BE2C (cell line): Measurements from ENCODE around the gene MARK3.

ENCODE experiments used
- DNase-seq: peaks from one replicate; pipeline ENCODE4 v3.0.0-alpha.2; 2020
- H3K27me3 ChIP-seq: fragments of 250-450 bp; sonication (Bioruptor Pico); 2 replicates; pipeline ENCODE4 v1.5.1; 2020; ENCODE audit warnings: mild to moderate bottlenecking
- H3K36me3 ChIP-seq: fragments of 250-450 bp; sonication (Bioruptor Pico); 2 replicates; pipeline ENCODE4 v1.5.1; 2020; ENCODE audit warnings: mild to moderate bottlenecking
- H3K4me1 ChIP-seq: fragments of 250-450 bp; sonication (Bioruptor Pico); 2 replicates; pipeline ENCODE4 v1.5.1; 2020
- H3K4me3 ChIP-seq: 2 replicates; pipeline ENCODE4 v1.5.1; 2011; ENCODE audit warnings: low read depth, low read length
- H3K9me3 ChIP-seq: fragments of 250-450 bp; sonication (Bioruptor Pico); 2 replicates; pipeline ENCODE4 v1.5.1; 2020
- CTCF ChIP-seq: IDR thresholded peaks from 2 replicates; pipeline ENCODE4 v1.5.1; 2012; ENCODE audit warnings: mild to moderate bottlenecking, low read depth, low read length

The MARK3 gene

GRCh38 chr14:103514596-103515421 lies 129.6 kb downstream of the MARK3 start:
- TF ChIP-seq CTCF: no peak
- no peak for DNase-seq
- Histone ChIP-seq H3K4me3 (no peak overlapping the region), H3K27me3 (no peaks in the 10 kb centered on the region), H3K4me1 (peaks cover 15% of the 10 kb centered on the region), H3K36me3 (peaks cover 19% of the 10 kb centered on the region), H3K9me3 (no peaks in the 10 kb centered on the region)

GRCh38 chr14:103516426-103517173 lies 131.4 kb downstream of the MARK3 start:
- H3K4me3 ChIP-seq: no peak overlapping the region
- H3K27me3 ChIP-seq: no peaks in the 10 kb centered on the region
- H3K4me1 ChIP-seq: peaks cover 28% of the 10 kb centered on the region
- no peak for TF ChIP-seq CTCF
- no peak for DNase-seq
- no peaks in the 10 kb centered on the region for H3K9me3 ChIP-seq
- H3K36me3 ChIP-seq: peaks cover 27% of the 10 kb centered on the region

DNA sequence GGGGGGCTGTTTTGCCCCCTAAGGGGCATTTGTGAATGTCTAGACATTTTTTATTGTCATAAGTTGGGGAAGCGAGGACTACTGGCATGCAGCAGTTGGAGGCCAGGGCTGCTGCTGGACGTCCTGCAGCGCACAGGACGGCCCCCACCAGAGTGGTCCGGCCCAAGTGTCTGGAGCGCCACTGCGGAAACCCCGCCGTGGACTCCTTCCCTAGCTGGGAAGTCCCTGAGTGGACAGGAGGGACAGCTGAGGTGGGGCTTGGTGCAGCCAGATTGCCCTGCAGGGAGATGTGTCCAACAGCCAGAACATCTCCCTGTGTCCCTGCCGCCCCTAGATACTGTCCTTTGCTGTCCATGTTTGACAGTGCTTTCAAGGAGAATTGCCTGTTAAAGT lies 132.0 kb downstream of the MARK3 start:
- no peak for TF ChIP-seq CTCF
- Histone ChIP-seq H3K27me3 (peaks cover under 1% of the 10 kb centered on the region; the same call in 1 of the 2 replicates), H3K36me3 (peaks cover 26% of the 10 kb centered on the region), H3K4me1 (peaks cover 28% of the 10 kb centered on the region), H3K4me3 (no peak overlapping the region), H3K9me3 (no peaks in the 10 kb centered on the region)
- DNase-seq: no peak

GRCh38 chr14:103517721-103518421 lies 132.7 kb downstream of the MARK3 start:
- Histone ChIP-seq H3K36me3 (peaks cover 26% of the 10 kb centered on the region), H3K4me1 (peaks cover 24% of the 10 kb centered on the region), H3K4me3 (no peak overlapping the region), H3K9me3 (no peaks in the 10 kb centered on the region), H3K27me3 (peaks cover 6% of the 10 kb centered on the region)
- no peak for TF ChIP-seq CTCF
- DNase-seq: no peak

DNA sequence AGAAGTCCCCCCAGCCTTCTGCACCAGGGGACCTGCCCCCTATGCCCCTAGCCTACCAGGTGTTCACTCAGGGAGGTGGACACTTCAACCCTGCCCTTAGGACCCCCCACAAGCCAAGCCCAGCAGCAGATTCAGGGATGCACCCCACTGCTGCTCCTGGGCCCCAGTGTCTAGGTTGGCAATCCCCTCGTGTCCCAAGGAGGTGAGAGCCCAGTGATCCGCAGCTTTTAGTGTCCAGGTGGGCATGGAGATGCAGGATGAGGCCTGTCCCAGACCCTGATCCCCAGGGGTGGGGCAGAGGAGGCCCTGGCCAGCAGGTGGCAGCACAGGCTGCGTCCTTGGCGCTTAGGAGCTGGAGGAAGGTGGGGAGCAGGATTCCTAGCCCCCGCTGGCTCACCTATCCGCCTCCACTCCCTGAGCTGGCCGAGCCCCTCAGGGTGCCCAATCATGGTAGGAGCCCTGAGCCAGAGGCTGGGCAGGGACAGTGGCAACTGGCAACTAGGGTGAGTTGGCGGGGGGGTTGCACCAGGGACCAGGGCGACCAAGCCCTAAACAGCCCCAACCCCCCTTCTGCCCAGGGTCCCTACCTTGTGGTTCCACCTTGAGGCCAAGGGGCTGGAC lies 133.3 kb downstream of the MARK3 start:
- Histone ChIP-seq H3K36me3 (peaks cover 26% of the 10 kb centered on the region), H3K4me1 (peaks cover 28% of the 10 kb centered on the region), H3K4me3 (no peak overlapping the region), H3K9me3 (no peaks in the 10 kb centered on the region), H3K27me3 (peaks cover 10% of the 10 kb centered on the region)
- DNase-seq: peak; percentile 83
- peak; percentile 89 for TF ChIP-seq CTCF
